T-cell (primary cell): ENCODE results near the gene SPOCK3. TPM values are rescaled to one million over a fixed set of nuclear protein-coding genes. Genes with fewer than 3 reads are reported as not detected.

Source experiments
- ATAC-seq, 4 experiments: fragments of 200-7000 bp in 3 of 4; fragments of 150-1000 bp in 1 of 4; cut with Tn5 transposase; replicated peaks in 1 of 4; 1 replicate in 3 of 4; 2 replicates in 1 of 4; pipeline ENCODE4 v1.10.0; 2021; ENCODE audit warnings: moderate library complexity in 3 of 4, mild to moderate bottlenecking in 2 of 4, moderate number of reproducible peaks in 1 of 4
- CTCF ChIA-PET, 2 donors: fragments of 300-600 bp; sonication (Branson Sonifier 250); formaldehyde crosslinking; loops; one replicate each; lab custom pipeline; 2022; ENCODE audit warnings: antibody characterized with exemption in 2 of 2; lab: Charles Lee
- POLR2A ChIA-PET, 2 donors: fragments of 300-600 bp; sonication (Branson Sonifier 250); formaldehyde crosslinking; loops; one replicate each; lab custom pipeline; 2022; ENCODE audit warnings: antibody characterized with exemption in 2 of 2; lab: Charles Lee
- DNase-seq, 35 experiments: peaks; one replicate each; pipeline versions ENCODE4 v3.0.0 to v3.0.0-alpha.2; 2013 to 2023
- H3K27ac ChIP-seq: one replicate; pipeline ENCODE4 v1.5.1; 2013; ENCODE audit warnings: low read length
- H3K27me3 ChIP-seq, 2 experiments: replicated peaks in 1 of 2; 1 replicate in 1 of 2; 2 replicates in 1 of 2; pipeline versions ENCODE4 v1.6.1 to v1.7.0; 2013; ENCODE audit warnings: low read length in 1 of 2, mixed read lengths in 1 of 2; ENCODE audit not compliant: control insufficient read depth in 2 of 2, insufficient read depth in 2 of 2; ENCODE audit errors: extremely low read depth in 1 of 2
- H3K36me3 ChIP-seq, 2 donors: 1 replicate in 1 of 2; 2 replicates in 1 of 2; pipeline versions ENCODE4 v1.6.1 to v1.7.0; 2013; ENCODE audit warnings: low read length in 1 of 2; ENCODE audit not compliant: control insufficient read depth in 2 of 2, insufficient read depth in 1 of 2; ENCODE audit errors: extremely low read depth in 1 of 2
- H3K4me1 ChIP-seq, 2 experiments: 1 replicate in 1 of 2; 2 replicates in 1 of 2; pipeline versions ENCODE4 v1.6.1 to v1.7.0; 2013; ENCODE audit warnings: low read length in 2 of 2, mixed read lengths in 1 of 2; ENCODE audit not compliant: insufficient read depth in 2 of 2, control insufficient read depth in 1 of 2; ENCODE audit errors: extremely low read depth in 1 of 2
- H3K4me3 ChIP-seq, 2 donors: 1 replicate in 1 of 2; 2 replicates in 1 of 2; pipeline versions ENCODE4 v1.5.1 to v1.7.0; 2013; ENCODE audit warnings: mild to moderate bottlenecking in 2 of 2, low read length in 1 of 2, moderate library complexity in 1 of 2; ENCODE audit not compliant: control insufficient read depth in 1 of 2; ENCODE audit errors: extremely low read depth in 1 of 2
- H3K9me3 ChIP-seq: 2 replicates; pipeline ENCODE4 v1.7.0; 2013
- H3K27ac Mint-ChIP-seq, 2 donors: one replicate each; pipeline ENCODE4 v1.8.0; 2020 to 2021; ENCODE audit warnings: mild to moderate bottlenecking in 2 of 2, mixed read lengths in 2 of 2
- H3K27me3 Mint-ChIP-seq, 2 donors: one replicate each; pipeline ENCODE4 v1.8.0; 2021 to 2022; ENCODE audit warnings: mixed read lengths in 2 of 2
- H3K36me3 Mint-ChIP-seq: one replicate; pipeline ENCODE4 v1.8.0; 2021; ENCODE audit warnings: mixed read lengths
- H3K4me1 Mint-ChIP-seq, 3 donors: one replicate each; pipeline ENCODE4 v1.8.0; 2020 to 2022; ENCODE audit warnings: mixed read lengths in 3 of 3, mild to moderate bottlenecking in 1 of 3
- H3K4me3 Mint-ChIP-seq, 3 donors: one replicate each; pipeline ENCODE4 v1.8.0; 2020 to 2022; ENCODE audit warnings: mild to moderate bottlenecking in 3 of 3, mixed read lengths in 3 of 3, moderate library complexity in 3 of 3
- H3K9me3 Mint-ChIP-seq, 3 donors: one replicate each; pipeline ENCODE4 v1.8.0; 2020 to 2022; ENCODE audit warnings: mixed read lengths in 3 of 3
- WGBS: methylation state at CpG from one replicate; pipeline ENCODE4 v1.1.5; 2013; ENCODE audit warnings: missing lambda C conversion rate; ENCODE audit not compliant: insufficient coverage; 5-methylcytosine and 5-hydroxymethylcytosine counted together
- total RNA-seq, 35 experiments: library from RNA in 6 of 35; stranded (reverse) in 6 of 35; fragments of 120-200 nt in 1 of 35; gene quantifications; one replicate each; pipeline versions ENCODE4 v1.2.1 to v1.2.4 and lab custom pipeline; 2013 to 2026

Gene SPOCK3
- total RNA-seq, 5 donors from 2014 or later (not counting 1 experiment from before 2014, with no cell fraction given): not detected

GRCh38 chr4:167114416-167114971, 119.8 kb downstream of the SPOCK3 start:
- Mint-ChIP-seq H3K4me1 (no peaks in the 10 kb centered on the region), H3K9me3 (peaks cover 0 to 2% (median 0%) of the 10 kb centered on the region in 3 donors), H3K4me3 (no peak overlapping the region), H3K36me3 (no peaks in the 10 kb centered on the region), H3K27me3 (no peaks in the 10 kb centered on the region), H3K27ac (no peak overlapping the region)
- 83% methylated on average over 1 of the region's 4 CpGs for WGBS
- H3K27me3 ChIP-seq: no peaks in the 10 kb centered on the region
- no peaks in the 10 kb centered on the region for H3K9me3 ChIP-seq
- no peak overlapping the region for H3K4me3 ChIP-seq
- no peaks in the 10 kb centered on the region for H3K4me1 ChIP-seq
- no peak for ATAC-seq
- CTCF ChIA-PET: interaction anchor here in 1 of 2 donors (0.6 kb wide), 1 partner anchor 274 kb away, joined by 8 read pairs; no protein-coding TSS in a partner anchor
- H3K36me3 ChIP-seq: no peaks in the 10 kb centered on the region
- DNase-seq: no peak
- POLR2A ChIA-PET: no interaction called here
- no peak overlapping the region for H3K27ac ChIP-seq

GRCh38 chr4:167111622-167112021, 122.7 kb downstream of the SPOCK3 start:
- H3K9me3 ChIP-seq: no peaks in the 10 kb centered on the region
- Mint-ChIP-seq H3K4me3 (no peak overlapping the region), H3K27me3 (no peaks in the 10 kb centered on the region), H3K4me1 (no peaks in the 10 kb centered on the region), H3K27ac (no peak overlapping the region), H3K36me3 (no peaks in the 10 kb centered on the region), H3K9me3 (peaks cover 6 to 8% (median 7%) of the 10 kb centered on the region in 3 donors)
- no peaks in the 10 kb centered on the region for H3K27me3 ChIP-seq
- H3K4me3 ChIP-seq: no peak overlapping the region
- H3K27ac ChIP-seq: no peak overlapping the region
- ATAC-seq (no peak), DNase-seq (no peak)
- no peaks in the 10 kb centered on the region for H3K4me1 ChIP-seq
- no peaks in the 10 kb centered on the region for H3K36me3 ChIP-seq
- ChIA-PET POLR2A (no interaction called here), CTCF (no interaction called here)
- no CpG with 5 or more reads among the region's 1 CpG for WGBS

GRCh38 chr4:167111092-167111491, 123.2 kb downstream of the SPOCK3 start:
- CTCF ChIA-PET: no interaction called here
- H3K27ac ChIP-seq: no peak overlapping the region
- Mint-ChIP-seq H3K9me3 (peaks cover 6 to 9% (median 8%) of the 10 kb centered on the region in 3 donors), H3K27ac (no peak overlapping the region), H3K36me3 (no peaks in the 10 kb centered on the region), H3K4me3 (no peak overlapping the region), H3K27me3 (no peaks in the 10 kb centered on the region), H3K4me1 (no peaks in the 10 kb centered on the region)
- ATAC-seq (no peak), DNase-seq (no peak)
- POLR2A ChIA-PET: interaction anchor here in 1 of 2 donors (0.6 kb wide), 1 partner anchor 153 kb away, joined by 3 read pairs; no protein-coding TSS in a partner anchor
- no peaks in the 10 kb centered on the region for H3K27me3 ChIP-seq
- H3K36me3 ChIP-seq: no peaks in the 10 kb centered on the region
- no CpG with 5 or more reads among the region's 2 CpGs for WGBS
- no peaks in the 10 kb centered on the region for H3K9me3 ChIP-seq
- H3K4me1 ChIP-seq: no peaks in the 10 kb centered on the region
- H3K4me3 ChIP-seq: no peak overlapping the region

- Mint-ChIP-seq H3K27me3 (no peaks in the 10 kb centered on the region), H3K36me3 (no peaks in the 10 kb centered on the region), H3K9me3 (peaks cover 6 to 15% (median 8%) of the 10 kb centered on the region in 3 donors), H3K27ac (no peak overlapping the region), H3K4me3 (no peak overlapping the region), H3K4me1 (no peaks in the 10 kb centered on the region)
- no CpG with 5 or more reads among the region's 3 CpGs for WGBS
- Histone ChIP-seq H3K27ac (no peak overlapping the region), H3K9me3 (no peaks in the 10 kb centered on the region), H3K36me3 (no peaks in the 10 kb centered on the region), H3K27me3 (no peaks in the 10 kb centered on the region), H3K4me1 (no peaks in the 10 kb centered on the region), H3K4me3 (no peak overlapping the region)
- POLR2A ChIA-PET: no interaction called here
- CTCF ChIA-PET: no interaction called here
- DNase-seq (no peak), ATAC-seq (no peak)
Observed at GRCh38 chr4:167109859-167110258, 124.4 kb downstream of the SPOCK3 start.

- H3K4me3 ChIP-seq: no peak overlapping the region
- no peak overlapping the region for H3K27ac Mint-ChIP-seq
- POLR2A ChIA-PET: no interaction called here
Observed at GRCh38 chr4:167105857-167106256, 128.4 kb downstream of the SPOCK3 start.

GRCh38 chr4:167102475-167102874, 131.8 kb downstream of the SPOCK3 start:
- no peaks in the 10 kb centered on the region for H3K4me1 Mint-ChIP-seq
- H3K27ac Mint-ChIP-seq: no peak overlapping the region
- no peaks in the 10 kb centered on the region for H3K36me3 Mint-ChIP-seq
- Histone ChIP-seq H3K27me3 (no peaks in the 10 kb centered on the region), H3K4me1 (no peaks in the 10 kb centered on the region), H3K9me3 (no peaks in the 10 kb centered on the region), H3K4me3 (no peak overlapping the region), H3K36me3 (no peaks in the 10 kb centered on the region), H3K27ac (no peak overlapping the region)
- H3K27me3 Mint-ChIP-seq: no peaks in the 10 kb centered on the region
- CTCF ChIA-PET: no interaction called here
- H3K9me3 Mint-ChIP-seq: peaks cover 8 to 29% (median 13%) of the 10 kb centered on the region in 3 donors
- ATAC-seq (no peak), DNase-seq (no peak)
- no peak overlapping the region for H3K4me3 Mint-ChIP-seq
- WGBS: no CpG with 5 or more reads among the region's 5 CpGs
- POLR2A ChIA-PET: no interaction called here

More at GRCh38 chr4:167105857-167106256, 128.4 kb downstream of the SPOCK3 start:
- Mint-ChIP-seq H3K36me3 (no peaks in the 10 kb centered on the region), H3K4me1 (no peaks in the 10 kb centered on the region), H3K27me3 (no peaks in the 10 kb centered on the region), H3K9me3 (peaks cover 14 to 36% (median 16%) of the 10 kb centered on the region in 3 donors), H3K4me3 (no peak overlapping the region)
- CTCF ChIA-PET: no interaction called here
- no peak for DNase-seq
- no peak for ATAC-seq
- Histone ChIP-seq H3K36me3 (no peaks in the 10 kb centered on the region), H3K9me3 (no peaks in the 10 kb centered on the region), H3K4me1 (no peaks in the 10 kb centered on the region), H3K27me3 (no peaks in the 10 kb centered on the region), H3K27ac (no peak overlapping the region)
